Femur (tissue), 1 donor: Measurements from ENCODE around the gene UBE2L6.

ENCODE experiments used
- DNase-seq: peaks from one replicate; pipeline ENCODE4 v3.0.0-alpha.2; 2017

Gene UBE2L6

DNA sequence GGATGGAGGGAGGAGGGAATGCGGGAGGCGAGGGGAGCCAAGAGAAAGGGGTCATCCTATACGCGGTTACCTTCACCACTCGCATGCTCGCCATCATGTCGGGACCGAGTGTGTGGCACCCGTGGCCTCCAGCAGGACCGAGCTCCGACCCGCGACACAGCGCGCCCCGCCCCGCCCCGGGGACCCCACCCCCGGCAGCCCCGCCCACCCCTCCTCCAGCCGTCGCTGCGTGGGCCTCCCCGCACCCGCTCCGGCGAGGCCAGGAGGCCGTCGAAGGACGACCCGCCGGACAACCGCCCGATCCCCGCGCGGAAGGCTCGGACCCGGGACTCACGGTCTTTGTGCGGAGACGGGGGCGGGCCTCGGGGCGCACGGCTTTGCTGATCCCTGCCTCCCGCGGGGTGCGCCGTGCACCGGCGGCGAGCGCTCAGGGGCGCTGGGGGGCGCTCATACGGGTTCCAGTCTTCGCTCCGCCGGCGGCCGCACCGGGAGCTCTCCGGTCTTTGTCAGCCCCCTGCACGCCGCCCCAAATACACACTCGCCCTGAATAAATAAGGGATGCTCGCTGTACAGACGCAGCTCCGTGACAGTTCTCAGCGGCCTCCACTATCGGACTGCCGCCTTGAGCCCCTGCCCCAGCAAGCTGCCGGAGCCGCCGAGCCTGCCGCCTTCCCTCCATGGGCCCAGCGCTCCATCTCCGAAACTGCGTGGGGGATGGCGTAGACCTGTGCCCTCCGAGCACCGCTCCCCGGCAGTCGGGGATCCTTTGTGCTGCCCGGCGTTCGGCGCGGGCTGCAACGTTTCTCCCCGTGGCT, at the start of gene UBE2L6:
TSS of gene UBE2L6 (minus strand) at position 158 of the 815 bp plus-strand sequence. CDS start at position 97, 61 bp downstream.
- DNase-seq, result peak; percentile 66

DNA sequence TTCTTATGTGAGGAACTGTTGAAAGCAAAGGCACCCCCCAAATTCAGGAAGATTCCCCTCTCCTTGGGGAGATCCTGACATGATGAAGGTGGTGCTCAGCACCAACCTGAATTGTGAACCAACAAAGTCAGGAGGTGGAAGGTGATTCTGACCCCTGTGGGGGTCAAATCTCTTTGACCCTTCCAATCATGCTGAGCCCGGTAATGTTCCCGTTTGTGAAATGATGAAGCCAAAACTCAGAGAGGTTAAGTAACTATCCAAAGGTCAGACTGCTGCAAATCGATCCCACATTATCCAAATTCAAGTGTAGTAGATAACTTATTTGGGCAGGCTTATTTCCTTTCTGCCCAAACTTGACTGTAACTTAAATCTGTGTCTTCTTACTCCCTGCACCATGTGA, 49.1 kb upstream of the UBE2L6 start:
- DNase-seq, result no peak

DNA sequence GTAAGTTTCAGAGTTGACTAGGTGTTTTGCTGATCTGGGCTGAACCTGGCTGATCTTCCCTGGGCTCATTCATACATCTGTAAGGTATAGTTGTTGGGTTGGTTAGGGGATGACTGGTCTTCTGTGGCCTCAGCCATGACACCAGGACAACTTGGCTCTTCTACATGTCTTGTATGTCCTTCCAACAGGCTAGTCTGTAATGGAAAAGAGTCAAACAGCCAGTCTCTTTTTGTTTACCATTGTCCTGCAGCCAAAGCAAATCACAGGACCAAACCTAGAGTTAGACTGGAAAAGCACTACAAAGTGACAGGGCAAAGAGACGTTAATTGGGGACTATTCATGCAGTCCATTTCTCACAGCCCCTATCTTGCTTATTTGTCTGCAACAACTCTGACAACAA, 47.8 kb upstream of the UBE2L6 start:
- DNase-seq, result no peak

DNA sequence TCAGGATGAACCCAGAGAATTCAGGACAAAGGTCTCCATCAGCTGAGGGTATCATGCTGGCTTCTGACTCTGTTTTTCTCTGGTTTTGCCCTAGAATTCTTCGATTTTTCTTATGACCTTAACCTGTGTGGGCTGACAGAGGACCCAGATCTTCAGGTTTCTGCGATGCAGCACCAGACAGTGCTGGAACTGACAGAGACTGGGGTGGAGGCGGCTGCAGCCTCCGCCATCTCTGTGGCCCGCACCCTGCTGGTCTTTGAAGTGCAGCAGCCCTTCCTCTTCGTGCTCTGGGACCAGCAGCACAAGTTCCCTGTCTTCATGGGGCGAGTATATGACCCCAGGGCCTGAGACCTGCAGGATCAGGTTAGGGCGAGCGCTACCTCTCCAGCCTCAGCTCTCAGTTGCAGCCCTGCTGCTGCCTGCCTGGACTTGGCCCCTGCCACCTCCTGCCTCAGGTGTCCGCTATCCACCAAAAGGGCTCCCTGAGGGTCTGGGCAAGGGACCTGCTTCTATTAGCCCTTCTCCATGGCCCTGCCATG, 46.8 kb upstream of the UBE2L6 start:
- DNase-seq, result no peak

DNA sequence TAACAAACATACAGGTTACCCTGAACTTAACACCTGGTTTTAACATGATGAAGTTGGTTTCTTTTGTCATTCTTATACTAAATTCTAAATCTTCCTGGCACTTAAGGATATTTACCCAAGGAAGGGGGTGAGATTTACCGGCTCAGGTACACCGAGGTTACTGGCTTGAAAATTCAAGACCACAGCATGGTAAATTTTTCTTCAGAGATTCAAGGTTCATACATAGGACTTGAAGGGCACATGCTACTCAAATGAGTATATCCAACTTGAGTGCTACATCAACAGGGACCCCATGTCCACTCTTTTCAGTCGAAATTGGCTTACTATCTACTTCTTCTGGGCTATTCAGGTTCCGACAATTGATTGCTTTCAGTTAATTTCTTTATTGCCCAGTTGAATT, 42.7 kb upstream of the UBE2L6 start:
- DNase-seq, result no peak

DNA sequence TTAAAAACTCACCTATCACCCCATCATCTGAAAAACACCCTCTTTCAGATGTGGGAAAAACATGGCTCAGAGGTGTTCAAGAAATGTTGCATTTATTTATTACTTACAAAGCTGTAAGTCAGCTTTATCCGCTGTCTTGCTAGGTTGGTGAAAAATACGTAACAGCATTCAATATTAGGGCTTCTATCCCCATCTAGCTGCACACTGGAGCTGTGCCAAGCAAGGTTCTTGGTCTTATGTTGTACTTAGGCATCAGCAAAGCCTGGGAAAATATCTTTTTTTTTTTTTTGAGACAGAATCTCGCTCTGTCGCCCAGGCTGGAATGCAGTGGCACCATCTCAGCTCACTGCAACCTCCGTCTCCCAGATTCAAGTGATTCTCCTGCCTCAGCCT, 37.6 kb upstream of the UBE2L6 start:
- no peak for DNase-seq

DNA sequence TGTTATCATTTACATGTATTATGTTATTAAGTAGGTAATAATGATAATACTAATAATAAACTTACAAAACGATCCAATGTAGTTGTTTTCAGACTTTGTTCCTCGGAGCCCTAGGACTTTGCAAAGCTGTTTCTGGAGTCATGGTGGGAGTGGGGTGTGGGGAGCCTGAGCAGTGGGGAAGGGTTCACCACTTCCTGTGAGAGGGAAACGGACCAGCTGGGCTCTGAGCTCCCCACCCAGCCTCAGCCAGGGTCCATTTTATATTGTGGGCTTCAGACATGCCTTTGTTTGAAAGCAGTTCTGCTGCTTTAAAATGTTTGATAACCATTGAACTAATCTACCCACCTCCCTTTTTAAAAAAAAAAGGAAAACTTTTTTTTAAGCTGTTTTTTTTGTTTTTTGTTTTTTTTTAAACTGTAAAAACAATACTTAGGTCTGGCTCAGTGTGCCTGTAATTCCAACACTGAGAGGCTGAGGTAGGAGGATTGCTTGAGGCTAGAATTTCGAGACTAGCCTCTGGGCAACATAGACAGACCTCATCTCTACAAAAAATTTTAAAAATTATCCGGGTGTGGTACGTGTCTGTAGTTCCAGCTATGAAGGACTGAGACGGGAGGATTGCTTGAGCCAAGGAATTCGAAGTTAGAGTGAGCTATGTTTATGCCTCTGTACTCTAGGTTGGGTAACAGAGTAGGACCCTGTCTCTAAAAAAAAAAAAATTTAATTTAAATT, 37.0 kb upstream of the UBE2L6 start:
- no peak for DNase-seq

DNA sequence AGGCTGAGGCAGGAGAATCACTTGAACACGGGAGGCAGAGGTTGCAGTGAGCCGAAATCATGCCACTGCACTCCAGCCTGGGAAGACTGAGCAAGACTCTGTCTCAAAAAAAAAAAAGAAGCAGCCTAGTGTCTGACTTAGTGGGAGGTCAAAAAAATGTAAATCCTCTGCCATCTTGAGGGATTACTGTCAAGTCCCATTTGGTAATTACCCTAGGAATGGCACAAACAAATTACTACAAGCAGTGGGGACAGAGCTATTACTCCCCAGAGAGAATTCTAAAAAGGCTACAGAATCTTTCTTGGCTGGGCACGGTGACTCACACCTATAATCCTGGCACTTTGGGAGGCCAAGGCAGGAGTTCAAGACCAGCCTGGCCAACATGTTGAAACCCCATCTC, 33.8 kb upstream of the UBE2L6 start:
- DNase-seq, result no peak

DNA sequence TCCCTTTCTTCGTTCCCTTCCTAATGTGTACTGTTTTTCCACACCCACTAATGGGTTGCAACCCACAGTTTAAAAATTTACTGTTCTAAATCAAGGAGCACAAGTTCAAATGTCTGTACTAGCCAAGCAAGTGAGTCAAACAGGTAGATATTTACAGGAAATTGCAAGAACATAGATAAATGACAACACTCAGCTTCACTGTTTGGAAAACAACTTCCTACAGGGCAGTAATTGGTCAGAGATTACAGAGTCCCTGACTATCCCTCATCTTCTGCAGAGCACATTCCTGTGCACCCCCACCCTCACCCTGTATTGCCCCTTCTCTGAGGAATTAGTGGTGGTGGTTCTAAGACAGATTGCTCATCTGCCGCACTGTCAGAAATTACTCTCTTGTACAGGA, 31.9 kb upstream of the UBE2L6 start:
- DNase-seq, result no peak

DNA sequence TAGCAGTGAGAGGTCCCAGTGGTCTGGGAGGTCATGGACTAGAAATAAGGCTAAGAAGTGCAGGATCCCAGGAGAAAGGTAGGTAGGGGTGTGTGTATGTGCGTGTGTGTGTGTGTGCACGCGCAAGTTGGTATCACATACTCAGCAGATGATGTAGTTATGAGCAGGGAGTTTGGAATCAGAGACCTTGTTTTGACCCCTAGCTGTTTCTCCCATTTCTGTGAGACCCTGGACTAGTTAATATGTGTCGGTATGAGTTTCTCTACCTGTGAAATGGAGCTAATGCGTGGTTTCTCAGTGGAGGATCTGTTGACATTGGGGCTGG, 31.3 kb upstream of the UBE2L6 start:
- DNase-seq, result no peak

DNA sequence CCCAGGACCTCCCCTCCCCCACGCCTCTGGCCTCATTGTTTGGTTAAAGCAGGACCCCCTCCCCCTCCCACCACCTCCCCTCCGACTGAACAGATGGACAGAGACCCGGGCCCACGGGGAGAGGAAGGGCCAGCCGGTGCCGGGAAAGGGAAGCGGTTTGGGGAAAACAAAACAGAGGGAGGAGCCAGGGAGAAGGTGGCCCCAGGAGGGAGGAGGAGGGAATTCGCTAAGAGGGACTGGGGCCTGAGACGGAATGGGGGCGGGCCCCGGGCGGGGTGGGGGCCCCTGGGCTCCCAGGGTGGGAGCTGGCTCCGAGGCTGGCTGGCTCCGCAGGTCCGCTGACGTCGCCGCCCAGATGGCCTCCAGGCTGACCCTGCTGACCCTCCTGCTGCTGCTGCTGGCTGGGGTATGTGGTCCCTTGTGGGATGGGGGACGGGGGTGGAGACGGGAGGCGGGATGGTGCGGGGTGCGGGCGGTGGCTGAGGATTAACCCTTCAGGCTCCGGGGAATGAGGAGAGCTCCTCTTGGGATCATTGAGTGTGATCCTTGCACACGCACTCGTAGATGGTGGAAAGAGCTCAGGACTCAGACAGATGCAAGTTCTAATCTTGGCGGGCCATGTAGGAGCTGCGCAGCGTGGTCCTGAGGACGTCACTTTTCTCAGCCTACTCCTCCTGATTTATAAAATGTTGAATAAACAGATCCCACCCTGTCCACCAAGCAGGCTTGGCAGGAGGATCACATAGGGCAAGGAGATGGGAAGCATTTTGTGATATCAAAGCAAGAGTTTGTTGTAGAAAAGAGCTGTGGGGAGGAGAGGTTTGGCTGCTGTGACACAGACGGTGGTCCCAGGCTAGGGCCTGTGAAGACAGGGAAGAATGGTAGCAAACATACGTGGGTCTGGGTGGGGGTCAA, 30.7 kb upstream of the UBE2L6 start:
- peak; percentile 90 for DNase-seq

DNA sequence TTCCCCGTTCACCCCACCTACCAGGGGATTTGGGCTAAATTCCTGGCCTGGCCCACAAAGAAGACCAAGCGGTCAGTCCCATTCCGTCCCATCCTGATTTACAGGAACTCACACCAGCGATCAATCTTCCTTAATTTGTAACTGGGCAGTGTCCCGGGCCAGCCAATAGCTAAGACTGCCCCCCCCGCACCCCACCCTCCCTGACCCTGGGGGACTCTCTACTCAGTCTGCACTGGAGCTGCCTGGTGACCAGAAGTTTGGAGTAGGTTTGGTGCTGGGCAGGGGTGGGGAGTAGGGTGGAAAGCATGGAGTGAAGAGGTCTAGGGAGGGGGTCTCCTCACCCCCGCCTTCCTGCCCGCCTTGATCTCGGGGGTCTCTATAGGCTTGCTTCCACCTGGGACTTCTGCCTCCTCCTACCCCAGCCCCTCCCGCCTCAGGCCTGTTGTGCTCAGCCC, 30.0 kb upstream of the UBE2L6 start, which contains the start of gene SERPING1:
TSS of gene SERPING1 (plus strand) at position 225 of the 455 bp plus-strand sequence. CDS start 586 bp downstream, outside the sequence.
- peak; percentile 79 for DNase-seq

DNA sequence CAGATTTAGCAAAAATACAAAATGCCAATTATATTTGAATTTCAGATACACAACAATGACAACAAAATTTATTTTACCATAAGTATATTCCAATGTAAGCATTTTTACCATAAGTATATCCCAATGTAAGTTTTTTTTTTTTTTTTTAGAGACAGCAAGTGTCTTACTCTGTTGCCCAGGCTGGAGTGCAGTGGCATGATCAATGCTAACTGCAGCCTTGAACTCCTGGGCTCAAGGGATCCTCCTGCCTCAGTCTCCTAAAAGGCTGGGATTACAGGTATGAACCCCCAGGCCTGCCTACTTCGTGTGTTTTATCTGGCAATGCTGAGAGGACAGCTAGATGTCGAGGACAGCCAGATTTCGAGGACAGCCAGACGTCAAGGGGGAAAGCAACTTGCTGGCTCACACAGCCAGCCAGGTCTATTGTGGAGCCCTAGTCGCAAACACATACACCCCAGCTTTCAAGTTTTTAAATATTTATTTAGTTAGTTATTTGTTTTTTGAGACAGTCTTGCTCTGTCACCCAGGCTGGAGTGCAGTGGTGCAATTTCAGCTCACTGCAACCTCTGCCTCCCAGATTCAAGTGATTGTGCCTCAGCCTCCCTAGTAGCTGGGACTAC, 28.9 kb upstream of the UBE2L6 start:
- DNase-seq, result no peak

DNA sequence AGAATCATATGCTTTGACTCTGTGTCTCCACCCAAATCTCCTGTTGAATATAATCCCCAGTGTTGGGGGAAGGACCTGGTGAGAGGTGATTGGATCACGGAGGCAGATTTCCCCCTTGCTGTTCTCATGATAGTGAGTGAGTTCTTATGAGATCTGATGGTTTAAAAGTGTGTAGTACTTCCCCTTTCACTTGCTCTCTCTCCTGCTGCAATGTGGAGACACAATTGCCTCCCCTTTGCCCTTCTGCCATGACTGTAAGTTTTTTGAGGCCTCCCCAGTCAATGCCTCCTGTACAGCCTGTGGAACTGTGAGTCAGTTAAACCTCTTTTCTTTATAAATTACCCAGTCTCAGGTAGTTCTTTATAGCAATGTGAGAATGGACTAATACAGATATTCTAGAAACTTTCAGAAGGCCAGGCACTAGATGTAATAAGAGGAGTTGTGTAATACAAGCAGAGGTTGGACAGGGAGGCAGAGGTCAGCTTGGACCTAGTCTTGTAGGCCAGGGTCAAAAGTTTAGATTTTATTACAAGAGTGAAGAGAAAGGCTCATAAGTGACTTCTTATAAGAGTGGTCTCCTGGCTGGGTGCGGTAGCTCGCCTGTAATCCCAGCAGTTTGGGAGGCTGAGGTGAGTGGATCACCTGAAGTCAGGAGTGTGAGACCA, 20.7 kb upstream of the UBE2L6 start:
- DNase-seq, result no peak

DNA sequence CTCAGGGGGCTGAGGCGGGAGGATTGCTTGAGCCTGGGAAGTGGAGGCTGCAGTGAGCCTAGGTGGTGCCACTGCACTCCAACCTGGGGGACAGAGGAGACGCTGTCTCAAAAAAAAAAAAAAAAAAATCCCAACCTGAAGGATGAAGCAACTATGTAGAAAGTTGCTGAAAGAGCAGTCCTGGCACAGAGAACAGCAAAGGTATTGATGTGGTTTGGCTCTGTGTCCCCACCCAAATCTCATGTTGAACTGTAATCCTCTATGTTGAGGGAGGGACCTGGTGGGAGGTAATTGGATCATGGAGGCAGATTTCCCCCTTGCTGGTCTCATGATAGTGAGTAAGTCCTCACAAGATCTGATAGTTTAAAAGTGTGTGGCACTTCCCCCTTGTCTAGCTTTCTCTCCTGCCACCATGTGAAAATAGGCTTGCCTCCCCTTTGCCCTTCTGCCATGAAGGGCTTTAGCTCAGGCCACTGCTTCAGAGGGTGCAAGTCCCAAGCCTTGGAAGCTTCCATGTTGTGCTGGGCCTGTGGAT, 19.3 kb upstream of the UBE2L6 start:
- no peak for DNase-seq

DNA sequence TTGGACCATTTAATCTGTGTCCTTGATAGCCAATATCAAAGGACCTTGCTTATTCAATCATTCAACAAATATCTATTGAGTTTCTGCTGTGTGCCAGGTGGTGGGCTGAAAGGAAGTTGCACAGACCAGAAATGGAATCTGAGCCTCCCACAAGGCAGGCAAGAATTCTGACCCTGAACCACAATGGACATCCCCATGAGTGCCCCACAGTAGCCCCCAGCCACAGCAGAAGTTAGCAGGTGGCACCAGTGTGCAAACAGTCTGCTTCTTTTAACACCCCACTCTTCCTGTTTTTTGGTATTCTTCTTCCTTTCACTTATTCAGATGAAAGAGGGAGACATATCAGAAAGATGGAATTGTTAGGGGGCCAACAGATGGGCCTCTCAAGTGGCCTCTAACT, 17.8 kb upstream of the UBE2L6 start:
- no peak for DNase-seq

DNA sequence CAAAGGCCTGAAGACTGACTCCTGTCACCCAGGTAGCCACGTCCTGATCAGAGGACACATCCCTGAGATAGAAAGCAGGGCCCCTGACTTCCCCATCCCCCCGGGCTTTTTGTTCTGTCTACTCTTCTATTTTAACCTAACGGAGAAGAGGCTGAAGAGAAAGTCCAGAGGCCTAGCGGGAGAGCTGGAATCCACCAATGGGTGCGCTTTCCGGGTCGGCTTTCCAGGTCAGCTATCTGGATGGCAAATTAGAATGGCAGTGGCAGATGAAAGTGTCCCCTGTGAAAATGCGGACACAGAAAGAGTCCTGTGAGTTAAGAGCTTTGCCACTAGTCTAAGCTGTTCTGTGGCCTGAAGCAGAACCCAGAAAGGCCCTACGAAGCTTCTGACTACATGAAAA, 16.9 kb upstream of the UBE2L6 start:
- no peak for DNase-seq

DNA sequence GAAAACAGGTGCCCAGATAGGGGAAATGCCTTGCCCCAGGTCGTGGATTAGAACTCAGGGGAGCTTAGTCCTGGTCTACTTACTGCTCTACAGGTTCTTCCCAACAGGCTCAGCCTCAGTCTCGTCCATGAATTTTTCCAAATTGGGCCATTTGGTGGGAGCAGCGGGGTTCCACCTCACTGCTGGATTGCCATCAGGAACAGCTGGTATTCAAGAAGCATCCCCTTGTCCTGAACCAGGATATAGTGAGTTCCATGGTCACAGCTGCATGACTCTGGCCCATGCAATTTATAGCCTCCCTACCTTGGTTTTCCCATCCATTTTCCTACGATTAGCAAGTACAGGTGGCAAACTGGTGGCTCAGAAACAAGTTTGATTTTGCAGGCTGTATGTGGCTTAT, 6.6 kb upstream of the UBE2L6 start:
- no peak for DNase-seq

DNA sequence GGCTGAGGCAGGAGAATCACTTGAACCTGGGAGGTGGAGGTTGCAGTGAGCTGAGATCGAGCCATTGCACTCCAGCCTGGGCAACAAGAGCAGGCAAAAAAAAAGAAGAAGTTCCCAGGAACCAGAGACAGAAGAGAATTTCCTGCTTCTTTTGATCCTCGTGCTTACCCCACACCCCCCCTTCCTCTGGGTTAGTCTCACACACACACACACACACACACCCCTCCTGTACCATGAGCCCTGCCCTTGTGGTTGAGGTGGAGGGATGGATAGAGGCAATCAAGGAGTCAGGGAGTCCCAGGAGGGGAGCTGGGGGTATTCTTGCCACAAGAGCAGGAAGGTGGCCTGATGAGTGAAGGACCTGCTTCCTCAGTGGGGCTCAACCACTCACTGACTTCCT, 4.1 kb upstream of the UBE2L6 start:
- DNase-seq, result no peak

DNA sequence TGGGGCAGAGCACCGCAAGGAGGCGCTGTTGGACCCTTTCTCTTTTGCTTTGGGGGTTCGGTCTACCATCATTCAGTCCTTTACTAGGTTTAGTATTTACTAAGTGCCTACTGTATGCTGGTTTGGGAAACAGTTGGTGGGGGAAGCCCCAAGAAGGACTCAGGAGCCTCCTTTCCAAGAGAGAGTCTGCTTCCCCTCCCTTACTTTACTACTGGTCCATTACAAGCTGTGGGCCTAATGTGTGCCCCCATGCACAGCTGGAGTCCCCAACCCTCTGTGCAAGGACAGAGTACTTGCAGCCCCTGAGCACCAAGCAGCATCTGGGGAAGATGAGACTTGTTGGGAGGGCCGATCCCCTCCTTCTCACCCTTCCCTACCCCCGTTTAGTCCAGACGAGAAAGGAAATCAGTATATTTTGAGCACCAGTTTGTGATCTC, 876 bp upstream of the UBE2L6 start:
- peak; percentile 88 for DNase-seq

DNA sequence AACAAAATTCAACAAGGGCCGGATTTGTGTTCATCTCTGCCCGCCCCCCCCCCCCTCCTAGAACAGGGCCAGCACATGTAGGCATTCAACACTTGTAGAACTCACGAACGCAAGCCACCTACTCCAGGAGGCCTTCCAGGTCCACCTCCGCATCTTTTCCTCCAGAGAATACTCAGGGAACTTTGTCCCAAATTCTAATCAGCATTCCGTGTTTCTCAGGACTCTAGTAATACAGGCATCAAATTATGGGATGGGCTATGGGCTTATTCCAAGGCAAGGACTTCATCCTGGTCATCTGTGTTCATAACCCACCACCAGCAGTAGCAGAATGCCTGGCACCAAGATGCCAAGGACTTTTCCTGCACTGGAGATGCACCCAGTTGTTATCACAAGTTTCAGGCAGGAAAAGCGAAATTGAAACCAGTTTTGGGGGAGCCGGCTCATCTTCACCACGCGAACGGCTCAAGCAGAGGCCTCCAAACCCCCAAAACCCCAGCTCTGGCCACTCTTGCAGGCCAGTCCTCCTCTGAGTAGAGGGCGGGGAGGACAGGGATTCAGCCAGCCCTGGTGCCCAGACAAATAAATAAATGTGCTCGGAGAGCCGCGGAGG, 462 bp downstream of the UBE2L6 start:
- no peak for DNase-seq
